Mesenteric fat pad (tissue), 1 donor: Measurements from ENCODE around the gene RBKS. TPM values are rescaled to one million over a fixed set of nuclear protein-coding genes. Genes with fewer than 3 reads are reported as not detected.

Experiments used
- DNase-seq: peaks from one replicate; pipeline ENCODE4 v3.0.0-alpha.2; 2020; ENCODE audit warnings: low spot score
- total RNA-seq: library from RNA; stranded (reverse); fragmentation: NEBNext Ultra II Directional; extraction: Animal tissue kit (Norgen Biotek cat#: 25700); gene quantifications from one replicate; pipeline ENCODE4 v1.2.1, GENCODE V29; 2021
- donor health status: DM: yes; HTN: yes; CAD: no.

Gene RBKS
- total RNA-seq, 1 donor from 2014 or later = 6.5 TPM

GRCh38 chr2:27736031-27736889 lies 153.9 kb downstream of the RBKS start:
- peak; percentile 59 for DNase-seq

- peak; percentile 95 for DNase-seq
These were observed 154.8 kb downstream of the RBKS start for GRCh38 chr2:27735263-27735904.

GRCh38 chr2:27734305-27734704 lies 155.9 kb downstream of the RBKS start:
- no peak for DNase-seq

Other genes starting within 250 kb of the RBKS start
- gene SUPT7L, start 226.8 kb downstream of the RBKS start, total RNA-seq = 28.1 TPM
- gene SLC4A1AP, start 226.5 kb downstream of the RBKS start, total RNA-seq = 18.0 TPM
- 71.1 TPM for gene MRPL33, start 118.7 kb downstream of the RBKS start, total RNA-seq
- gene BABAM2, start 342 bp upstream of the RBKS start, total RNA-seq = 36.0 TPM